Mesenchymal stem cell (in vitro differentiated cells and primary cell): Measurements from ENCODE around the gene SLC1A2.
A peak's percentile ranks its signal among the peaks of the same experiment; 100 is the strongest.

Source experiments
- DNase-seq: peaks from one replicate; pipeline ENCODE4 v3.0.0-alpha.2; 2013
- H2AFZ ChIP-seq: one replicate; pipeline ENCODE4 v1.6.1; 2013; ENCODE audit warnings: low read depth, mild to moderate bottlenecking, control low read depth, inconsistent platforms, low read length, moderate library complexity
- H2AK5ac ChIP-seq: 2 replicates; pipeline ENCODE4 v1.6.1; 2013; ENCODE audit warnings: low read length, moderate library complexity, mild to moderate bottlenecking, inconsistent platforms; ENCODE audit not compliant: severe bottlenecking
- H2BK120ac ChIP-seq: one replicate; pipeline ENCODE4 v1.6.1; 2013; ENCODE audit warnings: low read depth, mild to moderate bottlenecking, inconsistent platforms, low read length, moderate library complexity
- H2BK12ac ChIP-seq, 2 experiments: one replicate each; pipeline ENCODE4 v1.6.1; 2013; ENCODE audit warnings: inconsistent platforms in 2 of 2, low read length in 2 of 2, mild to moderate bottlenecking in 2 of 2, moderate library complexity in 2 of 2, control low read depth in 1 of 2
- H2BK15ac ChIP-seq: one replicate; pipeline ENCODE4 v1.6.1; 2013; ENCODE audit warnings: mild to moderate bottlenecking, low read depth, inconsistent platforms; ENCODE audit not compliant: poor library complexity, severe bottlenecking
- H2BK5ac ChIP-seq: 2 replicates; pipeline ENCODE4 v1.6.1; 2013; ENCODE audit warnings: low read depth, mild to moderate bottlenecking, low read length, control low read depth, inconsistent platforms; ENCODE audit not compliant: poor library complexity, severe bottlenecking
- H3K14ac ChIP-seq, 2 experiments: one replicate each; pipeline ENCODE4 v1.6.1; 2013; ENCODE audit warnings: inconsistent platforms in 2 of 2, low read length in 2 of 2, control low read depth in 1 of 2, mild to moderate bottlenecking in 1 of 2, moderate library complexity in 1 of 2
- H3K18ac ChIP-seq, 2 experiments: one replicate each; pipeline ENCODE4 v1.6.1; 2013; ENCODE audit warnings: inconsistent platforms in 2 of 2, low read length in 2 of 2, control low read depth in 1 of 2, low read depth in 1 of 2, mild to moderate bottlenecking in 1 of 2
- H3K23ac ChIP-seq, 2 experiments: one replicate each; pipeline ENCODE4 v1.6.1; 2013; ENCODE audit warnings: inconsistent platforms in 2 of 2, low read length in 2 of 2, mild to moderate bottlenecking in 2 of 2, moderate library complexity in 2 of 2, control low read depth in 1 of 2
- H3K27ac ChIP-seq: 2 replicates; pipeline ENCODE4 v1.5.1; 2013; ENCODE audit warnings: mild to moderate bottlenecking, moderate library complexity, low read length, control low read depth, inconsistent platforms; ENCODE audit not compliant: poor library complexity, severe bottlenecking
- H3K27me3 ChIP-seq, 2 experiments: 2 replicates each; pipeline versions ENCODE4 v1.6.1 to v1.7.0; 2013; ENCODE audit warnings: low read length in 2 of 2, mild to moderate bottlenecking in 2 of 2, moderate library complexity in 2 of 2, control low read depth in 1 of 2, inconsistent platforms in 1 of 2; ENCODE audit not compliant: control insufficient read depth in 1 of 2, insufficient read depth in 1 of 2
- H3K36me3 ChIP-seq, 2 experiments: 2 replicates each; pipeline versions ENCODE4 v1.6.1 to v1.7.0; 2013; ENCODE audit warnings: low read length in 2 of 2, control low read depth in 1 of 2, inconsistent platforms in 1 of 2, low read depth in 1 of 2, mild to moderate bottlenecking in 1 of 2; ENCODE audit not compliant: insufficient read depth in 2 of 2, control insufficient read depth in 1 of 2
- H3K4ac ChIP-seq, 2 experiments: one replicate each; pipeline ENCODE4 v1.6.1; 2013; ENCODE audit warnings: inconsistent platforms in 2 of 2, low read length in 2 of 2, mild to moderate bottlenecking in 2 of 2, moderate library complexity in 2 of 2, control low read depth in 1 of 2, low read depth in 1 of 2
- H3K4me1 ChIP-seq: 2 replicates; pipeline ENCODE4 v1.6.1; 2013; ENCODE audit warnings: low read depth, low read length, control low read depth; ENCODE audit not compliant: control insufficient read depth, insufficient read depth
- H3K4me2 ChIP-seq: 2 replicates; pipeline ENCODE4 v1.6.1; 2013; ENCODE audit warnings: low read length, mild to moderate bottlenecking, inconsistent platforms; ENCODE audit not compliant: poor library complexity, severe bottlenecking
- H3K4me3 ChIP-seq, 2 experiments: 2 replicates each; pipeline versions ENCODE4 v1.5.1 to v1.7.0; 2013; ENCODE audit warnings: low read length in 2 of 2, mild to moderate bottlenecking in 2 of 2, control low read depth in 1 of 2, low read depth in 1 of 2; ENCODE audit not compliant: insufficient read depth in 1 of 2
- H3K79me1 ChIP-seq: replicated peaks from 2 replicates; pipeline ENCODE4 v1.6.1; 2013; ENCODE audit warnings: mild to moderate bottlenecking, control low read depth, low read length, inconsistent platforms; ENCODE audit not compliant: poor library complexity, severe bottlenecking
- H3K9ac ChIP-seq: 2 replicates; pipeline ENCODE4 v1.7.0; 2013; ENCODE audit warnings: mild to moderate bottlenecking, low read length, moderate library complexity
- H3K9me3 ChIP-seq: 2 replicates; pipeline ENCODE4 v1.7.0; 2013; ENCODE audit warnings: mild to moderate bottlenecking, low read length; ENCODE audit not compliant: control insufficient read depth
- H4K8ac ChIP-seq: one replicate; pipeline ENCODE4 v1.6.1; 2013; ENCODE audit warnings: inconsistent platforms, mild to moderate bottlenecking, low read length, moderate library complexity
- H4K91ac ChIP-seq: one replicate; pipeline ENCODE4 v1.6.1; 2013; ENCODE audit warnings: mild to moderate bottlenecking, low read length, inconsistent platforms
- WGBS: methylation state at CpG from one replicate; pipeline ENCODE4 v1.1.7; 2013; ENCODE audit warnings: mixed read lengths; 5-methylcytosine and 5-hydroxymethylcytosine counted together

Gene SLC1A2

DNA sequence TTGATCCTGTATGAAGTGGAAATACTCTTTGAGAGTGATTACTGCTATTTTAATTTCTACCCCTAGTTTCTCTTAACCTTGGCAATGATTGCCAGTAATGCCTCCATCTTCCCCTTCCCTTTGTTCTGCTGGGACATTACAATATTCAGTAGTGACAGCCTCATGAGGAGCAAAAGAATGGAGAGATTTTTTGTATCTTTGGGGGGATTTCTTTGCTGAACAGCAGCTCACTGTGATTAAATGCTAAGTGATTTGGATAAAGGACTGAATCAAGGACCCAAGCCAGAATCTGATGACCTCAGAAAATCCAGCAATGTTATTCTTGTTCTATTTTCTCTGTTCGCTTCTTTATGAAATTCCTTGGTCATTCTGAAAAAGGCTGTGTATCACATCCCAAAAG lies 7.0 kb upstream of the SLC1A2 start:
- H2BK5ac ChIP-seq = no peak overlapping the region
- H3K36me3 ChIP-seq = peaks cover 0 to 96% of the 10 kb centered on the region in 2 experiments

DNA sequence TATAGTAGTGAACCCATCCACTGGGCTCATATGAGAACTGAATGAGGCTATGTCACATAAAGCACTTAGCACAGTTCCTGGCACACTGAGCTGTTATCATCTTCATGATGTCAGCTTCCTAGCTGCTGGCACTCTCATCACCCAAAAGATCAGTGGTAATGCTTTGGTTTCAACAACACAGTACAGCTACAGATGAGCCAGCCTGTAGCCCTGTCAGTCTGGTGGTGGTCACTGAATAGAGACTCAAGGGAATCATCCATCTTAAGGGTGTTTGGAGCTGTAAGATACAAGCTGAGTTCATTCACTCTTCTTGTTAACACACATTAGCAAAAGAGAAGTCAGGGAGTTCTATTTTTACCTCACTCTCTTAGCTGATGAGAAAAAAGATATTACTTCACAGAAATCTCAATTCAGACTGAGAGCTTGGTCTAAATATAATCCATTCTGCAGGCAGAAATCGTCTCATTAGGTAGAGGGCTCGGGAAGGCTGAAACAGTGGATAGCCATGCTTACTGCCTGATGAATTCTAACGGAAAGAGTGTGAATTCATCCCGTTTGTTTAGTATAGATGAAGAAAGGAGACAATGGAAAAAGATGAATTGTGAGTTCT lies 6.3 kb upstream of the SLC1A2 start:
- Histone ChIP-seq H3K9me3 (no peaks in the 10 kb centered on the region), H4K91ac (no peak overlapping the region), H2BK12ac (no peak overlapping the region), H2AK5ac (no peak overlapping the region), H3K18ac (no peak overlapping the region), H3K36me3 (peaks cover 0 to 96% of the 10 kb centered on the region in 2 experiments), H2BK15ac (no peak overlapping the region), H3K23ac (no peak overlapping the region), H3K4me3 (no peak overlapping the region), H3K4ac (no peak overlapping the region), H3K4me1 (no peaks in the 10 kb centered on the region), H2AFZ (no peak overlapping the region), H3K27me3 (peaks cover 0 to 72% of the 10 kb centered on the region in 2 experiments), H3K4me2 (no peak overlapping the region), H2BK120ac (no peak overlapping the region), H3K9ac (no peak overlapping the region), H2BK5ac (no peak overlapping the region), H3K79me1 (no peaks in the 10 kb centered on the region), H3K27ac (no peak overlapping the region), H4K8ac (no peak overlapping the region), H3K14ac (no peak overlapping the region)
- no peak for DNase-seq
- WGBS = 82% methylated on average over 3 of the region's 4 CpGs

More for the DNA sequence above, 7.0 kb upstream of the SLC1A2 start:
- H3K9ac ChIP-seq = no peak overlapping the region
- no peak overlapping the region for H2AK5ac ChIP-seq
- H3K4ac ChIP-seq = no peak overlapping the region
- no peak overlapping the region for H2AFZ ChIP-seq
- H4K91ac ChIP-seq = no peak overlapping the region
- no peak overlapping the region for H3K23ac ChIP-seq
- H3K4me3 ChIP-seq = no peak overlapping the region
- no peaks in the 10 kb centered on the region for H3K9me3 ChIP-seq
- no peak for DNase-seq
- no peak overlapping the region for H3K14ac ChIP-seq
- peaks cover 0 to 72% of the 10 kb centered on the region in 2 experiments for H3K27me3 ChIP-seq
- no peaks in the 10 kb centered on the region for H3K4me1 ChIP-seq
- H4K8ac ChIP-seq = no peak overlapping the region
- no peak overlapping the region for H3K4me2 ChIP-seq
- no peak overlapping the region for H2BK12ac ChIP-seq
- H3K79me1 ChIP-seq = no peaks in the 10 kb centered on the region
- H3K27ac ChIP-seq = no peak overlapping the region
- WGBS = 100% methylated on average over 1 of the region's 1 CpG
- H3K18ac ChIP-seq = no peak overlapping the region
- H2BK120ac ChIP-seq = no peak overlapping the region
- H2BK15ac ChIP-seq = no peak overlapping the region

DNA sequence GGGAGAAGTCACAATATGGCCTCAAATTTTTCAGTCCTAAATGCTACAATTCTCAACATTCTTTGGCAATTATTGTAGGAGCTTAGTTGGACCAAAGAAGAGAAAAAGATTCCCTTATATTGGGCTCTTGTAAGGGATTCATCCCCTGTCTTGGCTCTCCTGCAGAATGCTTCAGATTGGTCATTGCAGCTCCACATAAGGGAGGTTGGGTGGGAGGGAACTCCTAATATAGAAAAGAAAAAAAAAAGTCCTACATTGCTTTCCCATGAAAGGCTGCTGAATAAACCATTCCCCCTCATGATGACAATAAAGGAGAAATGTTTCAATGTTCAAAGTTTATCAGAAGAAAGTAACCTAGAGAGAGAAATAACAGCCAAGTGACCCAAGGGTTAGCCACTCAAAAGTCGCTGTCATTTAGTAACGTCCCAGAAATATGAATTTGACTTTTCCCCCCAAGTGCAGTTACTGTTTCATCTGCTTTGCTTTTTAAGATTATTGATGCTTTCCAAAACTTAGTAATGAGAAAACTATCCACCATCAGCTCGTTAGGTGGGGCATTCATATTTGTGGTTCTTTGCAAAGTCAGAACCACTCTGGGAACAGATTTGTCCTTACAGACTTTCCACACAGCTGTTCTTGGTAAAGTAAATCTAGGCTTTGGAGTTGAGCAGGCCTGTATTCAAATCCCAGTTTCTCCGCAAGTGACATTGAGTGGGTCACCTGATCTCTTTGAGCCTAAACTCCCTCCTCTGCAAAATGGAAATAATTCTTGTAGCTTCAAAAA lies 5.0 kb upstream of the SLC1A2 start:
- H2BK120ac ChIP-seq = no peak overlapping the region
- no peak overlapping the region for H3K27ac ChIP-seq
- no peak overlapping the region for H2AFZ ChIP-seq
- no peak overlapping the region for H3K23ac ChIP-seq
- no peak overlapping the region for H2BK15ac ChIP-seq
- H3K27me3 ChIP-seq = peaks cover 0 to 77% of the 10 kb centered on the region in 2 experiments
- no peak overlapping the region for H4K91ac ChIP-seq
- no peak overlapping the region for H3K18ac ChIP-seq
- no peak overlapping the region for H3K4me3 ChIP-seq
- no peak overlapping the region for H2AK5ac ChIP-seq
- no peaks in the 10 kb centered on the region for H3K79me1 ChIP-seq
- peaks cover 5% of the 10 kb centered on the region for H3K4me1 ChIP-seq
- WGBS = 77% methylated on average over 4 of the region's 4 CpGs
- H3K4me2 ChIP-seq = no peak overlapping the region
- DNase-seq = no peak
- peaks cover 0 to 91% of the 10 kb centered on the region in 2 experiments for H3K36me3 ChIP-seq
- H3K9me3 ChIP-seq = no peaks in the 10 kb centered on the region
- H3K4ac ChIP-seq = no peak overlapping the region
- H3K14ac ChIP-seq = no peak overlapping the region
- H2BK12ac ChIP-seq = no peak overlapping the region
- no peak overlapping the region for H3K9ac ChIP-seq
- H2BK5ac ChIP-seq = no peak overlapping the region
- no peak overlapping the region for H4K8ac ChIP-seq

DNA sequence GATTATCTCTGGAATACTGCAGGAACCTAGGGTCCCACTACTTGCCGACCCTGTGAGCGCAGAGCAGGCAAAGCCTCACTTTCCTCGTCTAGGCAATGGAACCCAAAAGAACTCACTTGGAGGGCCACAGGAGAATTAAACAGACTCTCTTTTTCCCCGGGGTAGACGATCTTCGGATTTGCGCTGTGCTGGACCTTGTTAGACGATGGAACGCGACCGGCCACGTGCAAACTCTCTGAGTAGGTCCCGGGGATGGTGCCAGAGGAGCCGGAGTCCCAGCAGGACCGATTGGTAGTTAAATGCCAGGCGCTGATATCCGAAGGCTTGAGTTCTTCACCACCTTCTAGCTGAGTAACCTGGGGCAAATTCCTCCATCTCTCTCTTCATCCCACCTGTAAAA lies 1.0 kb upstream of the SLC1A2 start:
- peak overlapping the region; percentile 10 for H3K9ac ChIP-seq
- no peaks in the 10 kb centered on the region for H3K79me1 ChIP-seq
- WGBS = 10% methylated on average over 17 of the region's 17 CpGs
- no peak for DNase-seq
- no peak overlapping the region for H3K4ac ChIP-seq
- H3K27me3 ChIP-seq = peaks cover 0 to 86% of the 10 kb centered on the region in 2 experiments
- H2BK12ac ChIP-seq = no peak overlapping the region
- H2AK5ac ChIP-seq = no peak overlapping the region
- no peak overlapping the region for H3K14ac ChIP-seq
- no peak overlapping the region for H3K18ac ChIP-seq
- peaks cover 17% of the 10 kb centered on the region for H3K4me1 ChIP-seq
- H3K27ac ChIP-seq = no peak overlapping the region
- no peak overlapping the region for H2BK15ac ChIP-seq
- no peak overlapping the region for H2BK5ac ChIP-seq
- H3K4me2 ChIP-seq = peak overlapping the region; percentile 99
- no peak overlapping the region for H2AFZ ChIP-seq
- no peak overlapping the region for H2BK120ac ChIP-seq
- no peak overlapping the region for H4K91ac ChIP-seq
- H3K36me3 ChIP-seq = peaks cover 0 to 59% of the 10 kb centered on the region in 2 experiments
- H4K8ac ChIP-seq = no peak overlapping the region
- no peaks in the 10 kb centered on the region for H3K9me3 ChIP-seq
- H3K4me3 ChIP-seq = peak overlapping the region in 1 of 2 experiments; percentile 67
- no peak overlapping the region for H3K23ac ChIP-seq
